Keratinocyte (primary cell): ENCODE results near the gene IGSF8. TPM values are rescaled to one million over a fixed set of nuclear protein-coding genes. Genes with fewer than 3 reads are reported as not detected.

Source experiments
- DNase-seq: peaks from one replicate; pipeline ENCODE4 v3.0.0-alpha.2; 2011; ENCODE audit warnings: low read depth, missing footprints, low spot score
- FAIRE-seq: peaks from 2 replicates; lab custom pipeline; 2011; peaks lifted over from hg19 to GRCh38; lab: Jason Lieb, UNC
- H2AFZ ChIP-seq: 2 replicates; pipeline ENCODE4 v1.6.0; 2012; ENCODE audit warnings: low read length, control low read depth, inconsistent platforms; ENCODE audit not compliant: control insufficient read depth
- H3K27ac ChIP-seq: 2 replicates; pipeline ENCODE4 v1.5.1; 2011; ENCODE audit warnings: low read length; ENCODE audit not compliant: control insufficient read depth, insufficient read depth
- H3K27me3 ChIP-seq: 3 replicates; pipeline ENCODE4 v1.6.0; 2011; ENCODE audit warnings: low read length; ENCODE audit not compliant: control insufficient read depth, insufficient read depth; ENCODE audit errors: extremely low read depth
- H3K36me3 ChIP-seq, 2 experiments: 2 replicates in 1 of 2; 3 replicates in 1 of 2; pipeline ENCODE4 v1.5.1; 2011; ENCODE audit warnings: low read length in 2 of 2, mild to moderate bottlenecking in 1 of 2; ENCODE audit not compliant: control insufficient read depth in 2 of 2, insufficient read depth in 2 of 2; ENCODE audit errors: extremely low read depth in 1 of 2
- H3K4me1 ChIP-seq: 3 replicates; pipeline ENCODE4 v1.5.1; 2011; ENCODE audit warnings: low read length; ENCODE audit not compliant: control insufficient read depth, insufficient read depth; ENCODE audit errors: extremely low read depth
- H3K4me2 ChIP-seq: 3 replicates; pipeline ENCODE4 v1.6.0; 2011; ENCODE audit warnings: low read depth, low read length; ENCODE audit not compliant: control insufficient read depth, insufficient read depth; ENCODE audit errors: extremely low read depth
- H3K4me3 ChIP-seq, 3 experiments: fragments of 200-600 bp in 1 of 3; sonication (generic) in 1 of 3; 2 replicates in 2 of 3; 3 replicates in 1 of 3; pipeline ENCODE4 v1.5.1; 2011 to 2016; ENCODE audit warnings: low read length in 3 of 3, mild to moderate bottlenecking in 3 of 3, control low read depth in 2 of 3, inconsistent platforms in 1 of 3, low read depth in 1 of 3, mixed read lengths in 1 of 3, mixed run types in 1 of 3, moderate library complexity in 1 of 3; ENCODE audit not compliant: control insufficient read depth in 2 of 3, insufficient read depth in 2 of 3; ENCODE audit errors: extremely low read depth in 1 of 3
- H3K79me2 ChIP-seq: 2 replicates; pipeline ENCODE4 v1.6.0; 2012; ENCODE audit warnings: low read length; ENCODE audit not compliant: control insufficient read depth, insufficient read depth
- H3K9ac ChIP-seq: 3 replicates; pipeline ENCODE4 v1.6.0; 2011; ENCODE audit warnings: low read length; ENCODE audit not compliant: control insufficient read depth, insufficient read depth; ENCODE audit errors: extremely low read depth
- H3K9me1 ChIP-seq: 3 replicates; pipeline ENCODE4 v1.6.0; 2011; ENCODE audit warnings: low read length; ENCODE audit not compliant: control insufficient read depth, insufficient read depth; ENCODE audit errors: extremely low read depth
- H3K9me3 ChIP-seq: 2 replicates; pipeline ENCODE4 v1.5.1; 2012; ENCODE audit warnings: low read depth, low read length; ENCODE audit not compliant: control insufficient read depth
- H4K20me1 ChIP-seq: 3 replicates; pipeline ENCODE4 v1.6.0; 2011; ENCODE audit warnings: low read length; ENCODE audit not compliant: control insufficient read depth, insufficient read depth; ENCODE audit errors: extremely low read depth
- CTCF ChIP-seq, 3 experiments: IDR thresholded peaks in 1 of 3; conservative IDR thresholded peaks in 1 of 3; optimal IDR thresholded peaks in 1 of 3; 2 replicates in 2 of 3; 3 replicates in 1 of 3; pipeline versions ENCODE3 to v1.5.1; 2011; ENCODE audit warnings: low read length in 3 of 3, mild to moderate bottlenecking in 3 of 3, moderate library complexity in 2 of 3, control low read depth in 1 of 3, inconsistent platforms in 1 of 3; ENCODE audit not compliant: insufficient read depth in 2 of 3; ENCODE audit errors: extremely low read depth in 1 of 3
- EZH2 ChIP-seq: IDR thresholded peaks from one replicate; pipeline ENCODE4 v1.6.1; 2012; ENCODE audit warnings: inconsistent platforms, mild to moderate bottlenecking, low read length, moderate library complexity
- dilution Hi-C: fragments of 300-500 bp; cut with MboI; formaldehyde crosslinking; loops from one replicate; pipeline ENCODE4 v1.7.0; 2020; ENCODE audit warnings: low sequenced_read_pairs; ENCODE audit not compliant: extremely low pct_ligation_motif_present
- polyA plus RNA-seq, 5 experiments: library from polyadenylated mRNA; depleted of rRNA in 3 of 5; stranded (reverse) in 3 of 5; stranded (forward) in 1 of 5; unstranded in 1 of 5; fragments of >200 nt; gene quantifications; 1 replicate in 1 of 5; 2 replicates in 3 of 5; 3 replicates in 1 of 5; pipeline versions ENCODE4 v1.2.1 to v1.2.3, GENCODE V29; 2011 to 2012; ENCODE audit warnings: missing spikeins in 2 of 5, low read depth in 1 of 5, low replicate concordance in 1 of 5

Gene IGSF8
- polyA plus RNA-seq, 1 donor (not counting 4 experiments of a cell fraction or from before 2014, with no cell fraction given), result 16.5 TPM

GRCh38 chr1:160092366-160093068 is 5.9 kb downstream of the IGSF8 start:
- H3K27me3 ChIP-seq, result no peaks in the 10 kb centered on the region
- FAIRE-seq (no peak), DNase-seq (no peak)
- H3K36me3 ChIP-seq, result peaks cover 10 to 19% of the 10 kb centered on the region in 2 experiments
- H3K27ac ChIP-seq, result no peak overlapping the region
- dilution Hi-C loops, result no loop called here
- TF ChIP-seq CTCF (optimal IDR thresholded peaks at IDR 0.05 in 1 of 3, IDR thresholded peaks at IDR 0.05 in 1 of 3, conservative IDR thresholded peaks at IDR 0.05 in 1 of 3; ENCODE audit: extremely low read depth in 1 of 3, insufficient read depth in 2 of 3, low read length in 3 of 3) (no peak), EZH2 (no peak)
- H4K20me1 ChIP-seq, result no peaks in the 10 kb centered on the region
- H2AFZ ChIP-seq, result no peak overlapping the region
- H3K9me3 ChIP-seq, result no peaks in the 10 kb centered on the region
- H3K79me2 ChIP-seq, result peaks cover 4% of the 10 kb centered on the region
- H3K4me2 ChIP-seq, result no peak overlapping the region
- H3K9ac ChIP-seq, result no peak overlapping the region
- peaks cover 12% of the 10 kb centered on the region for H3K4me1 ChIP-seq
- peaks cover 3% of the 10 kb centered on the region for H3K9me1 ChIP-seq
- H3K4me3 ChIP-seq, result no peak overlapping the region

- no peak overlapping the region for H3K27ac ChIP-seq
- H3K9me3 ChIP-seq, result no peaks in the 10 kb centered on the region
- H3K4me2 ChIP-seq, result no peak overlapping the region
- no peaks in the 10 kb centered on the region for H4K20me1 ChIP-seq
- peaks cover 3% of the 10 kb centered on the region for H3K9me1 ChIP-seq
- no peaks in the 10 kb centered on the region for H3K79me2 ChIP-seq
- no peak for TF ChIP-seq EZH2
- TF ChIP-seq CTCF (optimal IDR thresholded peaks at IDR 0.05 in 1 of 3, IDR thresholded peaks at IDR 0.05 in 1 of 3, conservative IDR thresholded peaks at IDR 0.05 in 1 of 3; ENCODE audit: extremely low read depth in 1 of 3, insufficient read depth in 2 of 3, low read length in 3 of 3), result no peak
- H3K4me3 ChIP-seq, result no peak overlapping the region
- H2AFZ ChIP-seq, result no peak overlapping the region
- H3K27me3 ChIP-seq, result no peaks in the 10 kb centered on the region
- DNase-seq (no peak), FAIRE-seq (no peak)
- H3K9ac ChIP-seq, result no peak overlapping the region
- H3K4me1 ChIP-seq, result peaks cover 5% of the 10 kb centered on the region
- H3K36me3 ChIP-seq, result peaks cover 10 to 19% of the 10 kb centered on the region in 2 experiments
- dilution Hi-C loops, result no loop called here
These were observed 6.7 kb downstream of the IGSF8 start for GRCh38 chr1:160091666-160092223.
